ENCODE results near the gene CCDC127. TPM values are rescaled to one million over a fixed set of nuclear protein-coding genes. Genes with fewer than 3 reads are reported as not detected.

Gene CCDC127
- total and polyA plus RNA-seq, 2 experiments from 2014 or later = 11.3 to 19.3 TPM

DNA sequence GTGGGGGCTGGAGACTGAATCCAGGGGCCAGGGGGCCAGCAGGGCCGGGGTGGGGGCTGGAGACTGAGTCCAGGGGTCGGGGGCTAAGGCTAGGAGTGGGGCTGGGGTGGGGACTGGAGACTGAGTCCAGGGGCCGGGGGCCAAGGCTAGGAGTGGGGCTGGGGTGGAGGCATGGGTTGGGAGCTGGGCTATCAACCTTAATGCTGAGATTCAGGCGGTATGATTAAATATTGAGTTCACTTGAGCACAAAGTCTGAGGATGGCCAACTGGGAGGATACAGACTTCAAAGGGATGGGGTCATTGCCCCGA is 43.7 kb downstream of the CCDC127 start:
- no peak for DNase-seq (ENCODE audit: low read depth in 1 of 2, low spot score in 1 of 2)
- H3K36me3 ChIP-seq = no peaks in the 10 kb centered on the region
- H3K4me1 ChIP-seq (ENCODE audit: low read depth) = no peaks in the 10 kb centered on the region
- H3K27me3 ChIP-seq = no peaks in the 10 kb centered on the region
- no peaks in the 10 kb centered on the region for H3K9me3 ChIP-seq (ENCODE audit: low read depth)
- TF ChIP-seq, protein P1, sequence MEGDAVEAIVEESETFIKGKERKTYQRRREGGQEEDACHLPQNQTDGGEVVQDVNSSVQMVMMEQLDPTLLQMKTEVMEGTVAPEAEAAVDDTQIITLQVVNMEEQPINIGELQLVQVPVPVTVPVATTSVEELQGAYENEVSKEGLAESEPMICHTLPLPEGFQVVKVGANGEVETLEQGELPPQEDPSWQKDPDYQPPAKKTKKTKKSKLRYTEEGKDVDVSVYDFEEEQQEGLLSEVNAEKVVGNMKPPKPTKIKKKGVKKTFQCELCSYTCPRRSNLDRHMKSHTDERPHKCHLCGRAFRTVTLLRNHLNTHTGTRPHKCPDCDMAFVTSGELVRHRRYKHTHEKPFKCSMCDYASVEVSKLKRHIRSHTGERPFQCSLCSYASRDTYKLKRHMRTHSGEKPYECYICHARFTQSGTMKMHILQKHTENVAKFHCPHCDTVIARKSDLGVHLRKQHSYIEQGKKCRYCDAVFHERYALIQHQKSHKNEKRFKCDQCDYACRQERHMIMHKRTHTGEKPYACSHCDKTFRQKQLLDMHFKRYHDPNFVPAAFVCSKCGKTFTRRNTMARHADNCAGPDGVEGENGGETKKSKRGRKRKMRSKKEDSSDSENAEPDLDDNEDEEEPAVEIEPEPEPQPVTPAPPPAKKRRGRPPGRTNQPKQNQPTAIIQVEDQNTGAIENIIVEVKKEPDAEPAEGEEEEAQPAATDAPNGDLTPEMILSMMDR (IDR thresholded peaks at IDR 0.05; ENCODE audit: low read depth, low read length) = no peak
- no peak overlapping the region for H3K4me3 ChIP-seq
- no peak overlapping the region for H3K27ac ChIP-seq

DNA sequence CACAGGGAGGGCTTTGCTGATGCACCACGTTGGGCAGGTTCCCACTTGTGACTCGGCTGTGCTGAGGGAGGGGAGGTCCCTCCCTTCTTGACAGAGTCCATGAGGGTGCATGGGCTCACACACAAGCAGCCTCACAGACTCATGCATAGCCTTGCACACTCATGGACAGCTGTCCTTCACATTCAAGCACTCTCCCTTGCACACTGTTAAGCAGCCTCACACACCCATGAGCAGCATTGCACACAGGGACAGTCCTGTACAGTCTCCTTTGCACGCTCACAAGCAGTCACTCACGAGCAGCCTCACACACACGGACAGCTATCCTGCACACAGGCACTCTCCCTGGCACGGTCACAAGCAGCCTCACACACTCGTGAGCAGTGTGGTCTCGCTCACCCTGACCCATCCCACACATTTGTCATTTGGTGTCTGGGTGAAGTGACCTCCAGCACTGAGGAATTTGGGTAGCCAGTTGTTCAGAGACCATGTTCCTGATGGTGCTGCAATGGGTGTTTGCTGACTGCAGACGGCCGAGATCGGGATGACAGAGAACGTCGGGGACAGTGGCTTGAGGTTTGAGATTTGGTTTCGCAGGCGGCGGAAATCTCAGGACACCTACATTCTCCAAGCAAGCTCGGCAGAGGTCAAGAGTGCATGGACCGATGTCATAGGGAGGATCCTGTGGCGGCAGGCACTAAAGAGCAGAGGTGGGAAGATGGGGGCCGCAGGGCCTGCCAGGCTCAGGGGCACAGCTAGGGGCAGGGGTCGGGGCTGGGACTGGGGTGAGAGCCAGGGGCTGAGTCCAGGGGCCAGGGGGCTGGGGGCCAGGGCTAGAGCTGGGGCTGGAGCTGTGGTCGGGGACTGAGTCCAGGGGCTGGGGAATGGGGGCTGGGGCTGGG is 44.3 kb downstream of the CCDC127 start:
- Histone ChIP-seq H3K27ac (no peak overlapping the region), H3K36me3 (no peaks in the 10 kb centered on the region), H3K27me3 (no peaks in the 10 kb centered on the region), H3K4me3 (no peak overlapping the region), H3K9me3 (ENCODE audit: low read depth) (no peaks in the 10 kb centered on the region), H3K4me1 (ENCODE audit: low read depth) (no peaks in the 10 kb centered on the region)
- TF ChIP-seq, protein P1 (IDR thresholded peaks at IDR 0.05; ENCODE audit: low read depth, low read length) = no peak
- no peak for DNase-seq (ENCODE audit: low read depth in 1 of 2, low spot score in 1 of 2)

GRCh38 chr5:172841-173251 is 45.1 kb downstream of the CCDC127 start:
- Histone ChIP-seq H3K9me3 (ENCODE audit: low read depth) (no peaks in the 10 kb centered on the region), H3K36me3 (no peaks in the 10 kb centered on the region), H3K4me1 (ENCODE audit: low read depth) (no peaks in the 10 kb centered on the region), H3K27ac (no peak overlapping the region), H3K4me3 (no peak overlapping the region), H3K27me3 (no peaks in the 10 kb centered on the region)
- DNase-seq (ENCODE audit: low read depth in 1 of 2, low spot score in 1 of 2) = no peak
- TF ChIP-seq, protein P1 (IDR thresholded peaks at IDR 0.05; ENCODE audit: low read depth, low read length) = no peak

DNA sequence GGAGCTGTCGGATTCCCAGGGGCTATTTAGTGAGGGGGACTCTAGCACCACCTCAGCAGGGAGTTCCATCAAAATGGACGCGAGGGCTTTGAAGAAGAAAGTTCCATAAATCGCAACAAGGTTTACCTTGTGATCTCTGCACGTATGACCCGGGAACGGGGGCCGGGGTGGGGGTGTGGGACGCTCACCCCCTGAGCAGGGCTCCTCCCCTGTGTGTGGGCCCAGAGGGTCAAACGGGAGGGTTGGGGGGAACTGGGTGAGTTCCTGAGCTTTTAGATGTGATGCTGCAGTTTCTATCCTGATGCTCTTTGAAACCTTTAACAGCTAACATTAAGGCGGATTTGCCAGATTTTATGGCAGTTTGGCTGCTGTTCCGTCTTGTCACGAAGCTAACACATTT is 45.5 kb downstream of the CCDC127 start:
- Histone ChIP-seq H3K27ac (no peak overlapping the region), H3K4me1 (ENCODE audit: low read depth) (no peaks in the 10 kb centered on the region), H3K4me3 (no peak overlapping the region), H3K9me3 (ENCODE audit: low read depth) (no peaks in the 10 kb centered on the region), H3K27me3 (no peaks in the 10 kb centered on the region), H3K36me3 (no peaks in the 10 kb centered on the region)
- no peak for DNase-seq (ENCODE audit: low read depth in 1 of 2, low spot score in 1 of 2)
- TF ChIP-seq, protein P1 (IDR thresholded peaks at IDR 0.05; ENCODE audit: low read depth, low read length) = no peak

DNA sequence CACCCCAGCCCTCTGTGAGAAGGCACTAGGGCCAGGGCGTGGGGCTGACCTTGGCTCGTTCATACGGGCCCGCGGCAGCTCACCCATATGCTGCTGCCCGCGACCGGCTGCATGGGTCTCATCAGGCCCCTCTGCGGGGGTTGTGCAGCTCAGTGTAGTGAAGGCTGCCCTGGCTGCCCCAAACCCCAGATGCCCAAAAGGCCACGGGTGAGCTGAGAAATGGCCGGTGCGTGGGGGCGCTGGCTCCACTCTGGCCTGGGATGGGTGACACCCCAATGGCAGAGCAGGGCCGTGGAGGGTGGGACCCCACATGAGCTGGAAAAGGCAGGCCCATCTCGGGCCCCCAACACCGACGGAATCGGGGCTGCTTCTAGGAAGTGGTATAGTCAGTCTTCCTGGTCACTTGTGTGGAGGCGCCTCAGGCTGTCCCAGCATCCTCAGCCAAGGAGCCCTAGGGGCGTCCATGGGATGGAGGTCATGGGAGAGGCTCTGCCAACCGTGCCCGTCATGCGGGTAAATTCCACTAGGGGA is 46.1 kb downstream of the CCDC127 start:
- H3K27ac ChIP-seq = no peak overlapping the region

More for the DNA sequence above, 46.1 kb downstream of the CCDC127 start:
- TF ChIP-seq, protein P1 (IDR thresholded peaks at IDR 0.05; ENCODE audit: low read depth, low read length) = no peak
- Histone ChIP-seq H3K4me3 (no peak overlapping the region), H3K27me3 (no peaks in the 10 kb centered on the region), H3K36me3 (no peaks in the 10 kb centered on the region), H3K9me3 (ENCODE audit: low read depth) (no peaks in the 10 kb centered on the region), H3K4me1 (ENCODE audit: low read depth) (no peaks in the 10 kb centered on the region)
- no peak for DNase-seq (ENCODE audit: low read depth in 1 of 2, low spot score in 1 of 2)
